ENCODE measurements around the gene FAM118A. TPM values are rescaled to one million over a fixed set of nuclear protein-coding genes. Genes with fewer than 3 reads are reported as not detected.
"Not testable (repeated sequence)": the region's sequence is repeated elsewhere in the genome, so short reads cannot be mapped to it uniquely, and the experiment has no call there.

Gene FAM118A
- total RNA-seq = 73.2 TPM

GRCh38 chr22:45309422-45310227, at the start of gene FAM118A:
FAM118A (plus strand) TSS chr22:45309934; CDS start chr22:45322380, 12,446 bp downstream.
- DNase-seq (ENCODE audit: low read depth in 2 of 3, low spot score in 2 of 3) = peak; percentile 92 to 98 (median 93)

- not testable (repeated sequence) for DNase-seq (ENCODE audit: low read depth in 2 of 3, low spot score in 2 of 3)
Observed at GRCh38 chr22:45260395-45260759, 49.4 kb upstream of the FAM118A start.

GRCh38 chr22:45261407-45262088, 48.2 kb upstream of the FAM118A start:
- DNase-seq (ENCODE audit: low read depth in 2 of 3, low spot score in 2 of 3) = no peak

GRCh38 chr22:45262195-45262930, 47.4 kb upstream of the FAM118A start:
- DNase-seq (ENCODE audit: low read depth in 2 of 3, low spot score in 2 of 3) = no peak

GRCh38 chr22:45262931-45263462, 46.7 kb upstream of the FAM118A start:
- DNase-seq (ENCODE audit: low read depth in 2 of 3, low spot score in 2 of 3) = no peak

- DNase-seq (ENCODE audit: low read depth in 2 of 3, low spot score in 2 of 3) = peak in 2 of 3 donors; percentile 57 to 84
Observed at GRCh38 chr22:45263463-45264269, 46.1 kb upstream of the FAM118A start.

- no peak for DNase-seq (ENCODE audit: low read depth in 2 of 3, low spot score in 2 of 3)
Observed at GRCh38 chr22:45265535-45265934, 44.2 kb upstream of the FAM118A start.

- peak in 1 of 3 donors; percentile 33 for DNase-seq (ENCODE audit: low read depth in 2 of 3, low spot score in 2 of 3)
Observed at GRCh38 chr22:45268167-45268957, 41.4 kb upstream of the FAM118A start.

- peak; percentile 84 to 93 (median 86) for DNase-seq (ENCODE audit: low read depth in 2 of 3, low spot score in 2 of 3)
Observed at GRCh38 chr22:45268958-45269844, 40.5 kb upstream of the FAM118A start.

GRCh38 chr22:45270095-45271020, 39.4 kb upstream of the FAM118A start:
- DNase-seq (ENCODE audit: low read depth in 2 of 3, low spot score in 2 of 3) = no peak

- no peak for DNase-seq (ENCODE audit: low read depth in 2 of 3, low spot score in 2 of 3)
Observed at GRCh38 chr22:45271667-45272201, 38.0 kb upstream of the FAM118A start.

- DNase-seq (ENCODE audit: low read depth in 2 of 3, low spot score in 2 of 3) = no peak
Observed at GRCh38 chr22:45272498-45272897, 37.2 kb upstream of the FAM118A start.

GRCh38 chr22:45273452-45274075, 36.2 kb upstream of the FAM118A start:
- no peak for DNase-seq (ENCODE audit: low read depth in 2 of 3, low spot score in 2 of 3)

GRCh38 chr22:45276507-45277105, 33.1 kb upstream of the FAM118A start:
- DNase-seq (ENCODE audit: low read depth in 2 of 3, low spot score in 2 of 3) = no peak

- not testable (repeated sequence) for DNase-seq (ENCODE audit: low read depth in 2 of 3, low spot score in 2 of 3)
Observed at GRCh38 chr22:45277720-45278119, 32.0 kb upstream of the FAM118A start.

- DNase-seq (ENCODE audit: low read depth in 2 of 3, low spot score in 2 of 3) = no peak
Observed at GRCh38 chr22:45278125-45278524, 31.6 kb upstream of the FAM118A start.

Data from hematopoietic multipotent progenitor cell (in vitro differentiated cells).